ENCODE results near the gene KRABD2.

KRABD2 gene

DNA sequence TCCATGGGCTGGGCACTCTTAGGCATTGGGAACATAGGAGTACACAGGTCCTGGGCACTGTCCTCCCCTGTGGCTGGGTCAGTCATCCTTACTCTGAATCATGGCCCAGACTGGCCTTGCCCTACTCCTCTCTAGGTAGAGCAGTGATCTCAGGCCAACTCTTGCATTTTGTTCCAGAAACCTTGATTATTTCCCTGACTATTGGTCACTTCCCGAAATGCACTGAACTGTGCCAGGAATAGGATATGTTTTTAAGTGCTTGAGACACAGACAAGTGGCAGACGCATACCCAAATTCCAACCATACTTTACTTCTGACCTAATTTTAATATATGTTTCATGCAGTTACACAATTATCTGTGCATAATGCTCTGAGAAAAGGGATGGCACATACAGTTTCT lies 10.3 kb downstream of the KRABD2 start:
- DNase-seq (ENCODE audit: low spot score in 2 of 2, unreplicated experiment in 2 of 2): no peak
- H3K36me3 Mint-ChIP-seq: peaks cover 25% of the 10 kb centered on the region
- H3K4me1 Mint-ChIP-seq: peaks cover 11% of the 10 kb centered on the region
- H3K27ac Mint-ChIP-seq: peak overlapping the region; percentile 91
- H3K9me3 Mint-ChIP-seq: no peaks in the 10 kb centered on the region
- no peak overlapping the region for H3K4me3 Mint-ChIP-seq
- TF ChIP-seq, protein P1, sequence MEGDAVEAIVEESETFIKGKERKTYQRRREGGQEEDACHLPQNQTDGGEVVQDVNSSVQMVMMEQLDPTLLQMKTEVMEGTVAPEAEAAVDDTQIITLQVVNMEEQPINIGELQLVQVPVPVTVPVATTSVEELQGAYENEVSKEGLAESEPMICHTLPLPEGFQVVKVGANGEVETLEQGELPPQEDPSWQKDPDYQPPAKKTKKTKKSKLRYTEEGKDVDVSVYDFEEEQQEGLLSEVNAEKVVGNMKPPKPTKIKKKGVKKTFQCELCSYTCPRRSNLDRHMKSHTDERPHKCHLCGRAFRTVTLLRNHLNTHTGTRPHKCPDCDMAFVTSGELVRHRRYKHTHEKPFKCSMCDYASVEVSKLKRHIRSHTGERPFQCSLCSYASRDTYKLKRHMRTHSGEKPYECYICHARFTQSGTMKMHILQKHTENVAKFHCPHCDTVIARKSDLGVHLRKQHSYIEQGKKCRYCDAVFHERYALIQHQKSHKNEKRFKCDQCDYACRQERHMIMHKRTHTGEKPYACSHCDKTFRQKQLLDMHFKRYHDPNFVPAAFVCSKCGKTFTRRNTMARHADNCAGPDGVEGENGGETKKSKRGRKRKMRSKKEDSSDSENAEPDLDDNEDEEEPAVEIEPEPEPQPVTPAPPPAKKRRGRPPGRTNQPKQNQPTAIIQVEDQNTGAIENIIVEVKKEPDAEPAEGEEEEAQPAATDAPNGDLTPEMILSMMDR (IDR thresholded peaks at IDR 0.05; ENCODE audit: unreplicated experiment): no peak
- H3K27me3 Mint-ChIP-seq (ENCODE audit: low read depth): no peaks in the 10 kb centered on the region

DNA sequence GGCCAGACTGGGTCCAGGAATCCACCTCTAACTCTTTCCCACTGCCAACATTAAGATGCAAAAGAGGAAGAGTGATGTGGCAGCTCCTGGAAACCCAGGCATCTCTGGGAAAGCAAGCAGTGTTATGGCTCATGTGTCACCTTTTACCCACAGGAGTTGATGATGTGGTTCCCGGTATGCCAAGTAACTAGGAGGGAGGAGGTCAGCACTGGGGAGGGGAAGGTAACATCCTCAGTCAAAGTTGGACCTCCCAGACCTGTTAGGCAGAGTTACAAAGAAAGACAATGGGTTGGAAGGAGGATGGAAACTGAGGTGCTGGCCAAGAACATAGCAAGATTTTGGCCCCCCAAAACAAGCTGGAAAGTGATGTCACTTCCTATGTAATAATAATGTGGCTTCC lies 11.4 kb downstream of the KRABD2 start:
- no peak overlapping the region for H3K4me3 Mint-ChIP-seq
- DNase-seq (ENCODE audit: low spot score in 2 of 2, unreplicated experiment in 2 of 2): no peak
- TF ChIP-seq, protein P1 (IDR thresholded peaks at IDR 0.05; ENCODE audit: unreplicated experiment): no peak
- no peak overlapping the region for H3K27ac Mint-ChIP-seq
- no peaks in the 10 kb centered on the region for H3K27me3 Mint-ChIP-seq (ENCODE audit: low read depth)
- H3K9me3 Mint-ChIP-seq: no peaks in the 10 kb centered on the region
- H3K36me3 Mint-ChIP-seq: peaks cover 22% of the 10 kb centered on the region
- H3K4me1 Mint-ChIP-seq: peaks cover 21% of the 10 kb centered on the region

DNA sequence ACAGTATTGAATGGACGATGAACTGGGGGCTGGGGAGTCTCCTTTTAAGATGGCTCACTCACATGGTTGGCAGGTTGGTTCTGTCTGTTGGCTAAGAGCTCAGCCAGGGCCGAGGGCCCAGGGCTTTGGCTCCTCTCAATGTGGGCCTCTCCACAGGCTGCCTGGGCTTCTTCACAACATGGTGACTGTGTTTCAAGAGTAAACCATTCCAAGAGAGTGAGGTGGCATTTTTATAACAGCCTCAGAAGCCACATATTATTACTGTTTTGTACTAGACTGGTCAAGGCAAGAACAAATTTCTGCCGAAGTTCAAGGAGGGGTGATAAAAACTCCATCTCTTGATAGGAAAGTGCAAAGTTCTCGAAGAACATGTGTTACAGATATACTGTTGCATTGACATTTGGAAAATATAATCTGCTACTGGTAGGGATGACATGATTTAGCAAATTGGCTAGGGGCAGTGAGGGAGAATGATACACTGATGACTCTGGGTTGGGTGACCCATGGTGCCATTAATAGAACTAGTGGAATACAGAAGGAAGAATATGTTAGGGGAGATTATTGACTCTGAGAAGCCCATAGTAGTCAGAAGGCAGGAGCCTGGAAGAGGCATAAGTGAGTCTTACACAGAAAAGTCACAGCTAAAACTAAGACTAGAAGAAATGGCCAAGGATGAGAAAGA lies 13.7 kb downstream of the KRABD2 start:
- no peak overlapping the region for H3K27ac Mint-ChIP-seq
- TF ChIP-seq, protein P1 (IDR thresholded peaks at IDR 0.05; ENCODE audit: unreplicated experiment): no peak
- H3K4me3 Mint-ChIP-seq: no peak overlapping the region
- H3K9me3 Mint-ChIP-seq: no peaks in the 10 kb centered on the region
- H3K4me1 Mint-ChIP-seq: peaks cover 30% of the 10 kb centered on the region
- H3K36me3 Mint-ChIP-seq: peaks cover 5% of the 10 kb centered on the region
- DNase-seq (ENCODE audit: low spot score in 2 of 2, unreplicated experiment in 2 of 2): no peak
- no peaks in the 10 kb centered on the region for H3K27me3 Mint-ChIP-seq (ENCODE audit: low read depth)

DNA sequence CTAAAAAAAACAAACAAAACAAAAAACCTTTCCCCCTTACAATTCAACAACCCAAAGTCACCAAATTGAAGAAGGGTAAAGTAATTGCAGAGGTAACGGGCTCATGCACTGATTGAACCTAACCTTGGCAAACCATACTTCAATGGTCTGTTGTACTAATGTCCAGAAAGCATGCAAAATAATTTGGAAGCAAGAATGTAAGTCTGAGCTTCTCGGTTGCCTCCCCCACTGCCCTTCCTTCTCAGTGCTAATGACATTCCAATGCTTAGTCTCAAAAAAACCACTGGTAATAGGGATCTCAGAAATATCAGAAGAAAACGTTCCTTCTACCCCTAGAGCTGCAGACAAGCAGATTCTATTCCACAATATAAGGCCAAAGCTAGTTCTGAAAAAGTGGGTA lies 15.8 kb downstream of the KRABD2 start:
- peaks cover 5% of the 10 kb centered on the region for H3K9me3 Mint-ChIP-seq
- H3K27ac Mint-ChIP-seq: peak overlapping the region; percentile 75
- no peak overlapping the region for H3K4me3 Mint-ChIP-seq
- H3K4me1 Mint-ChIP-seq: peaks cover 21% of the 10 kb centered on the region
- H3K36me3 Mint-ChIP-seq: peaks cover 6% of the 10 kb centered on the region
- TF ChIP-seq, protein P1 (IDR thresholded peaks at IDR 0.05; ENCODE audit: unreplicated experiment): no peak
- H3K27me3 Mint-ChIP-seq (ENCODE audit: low read depth): no peaks in the 10 kb centered on the region
- DNase-seq (ENCODE audit: low spot score in 2 of 2, unreplicated experiment in 2 of 2): no peak

DNA sequence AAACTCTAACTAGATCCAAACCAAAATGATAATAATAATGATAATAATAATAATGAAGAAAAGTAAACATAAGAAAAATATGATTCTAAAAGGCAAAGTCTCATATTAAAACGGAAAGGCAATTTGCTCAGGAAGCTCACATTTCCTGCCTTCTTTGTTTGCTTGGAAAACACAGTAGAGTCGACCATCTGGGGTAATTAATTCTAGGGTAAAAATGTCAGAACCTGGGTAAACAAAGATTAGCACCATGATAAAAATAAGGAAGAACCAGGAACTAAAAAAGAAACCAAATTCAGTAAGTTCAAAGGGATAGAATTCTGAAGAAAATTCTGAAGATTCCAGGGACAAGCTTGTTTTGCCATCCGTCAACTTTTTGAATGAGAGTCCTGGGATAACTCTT lies 16.2 kb downstream of the KRABD2 start:
- Mint-ChIP-seq H3K36me3 (peaks cover 4% of the 10 kb centered on the region), H3K4me3 (no peak overlapping the region), H3K27me3 (ENCODE audit: low read depth) (no peaks in the 10 kb centered on the region), H3K4me1 (peaks cover 19% of the 10 kb centered on the region), H3K27ac (peak overlapping the region; percentile 75), H3K9me3 (peaks cover 5% of the 10 kb centered on the region)
- DNase-seq (ENCODE audit: low spot score in 2 of 2, unreplicated experiment in 2 of 2): no peak
- TF ChIP-seq, protein P1 (IDR thresholded peaks at IDR 0.05; ENCODE audit: unreplicated experiment): no peak
